Esophagus squamous epithelium (tissue), 5 donors: Measurements from ENCODE around the gene HLA-A. TPM values are rescaled to one million over a fixed set of nuclear protein-coding genes. Genes with fewer than 3 reads are reported as not detected.
"Not testable (repeated sequence)": the region's sequence is repeated elsewhere in the genome, so short reads cannot be mapped to it uniquely, and the experiment has no call there.

Experiments
- DNase-seq: peaks from one replicate; lab custom pipeline; 2025; lab: John Stamatoyannopoulos, UW
- H3K27ac ChIP-seq, 4 donors: fragments of 200-600 bp; sonication (generic); one replicate each; pipeline ENCODE4 v1.5.1; 2016 to 2019; ENCODE audit warnings: mild to moderate bottlenecking in 1 of 4
- H3K27me3 ChIP-seq, 4 donors: fragments of 200-600 bp; sonication (generic); 1 replicate in 3 of 4; 2 replicates in 1 of 4; pipeline versions ENCODE4 v1.5.1 to v1.6.0; 2017 to 2021; ENCODE audit warnings: antibody characterized with exemption in 1 of 4
- H3K36me3 ChIP-seq, 3 donors: fragments of 200-600 bp; sonication (generic); one replicate each; pipeline ENCODE4 v1.5.1; 2016 to 2019
- H3K4me1 ChIP-seq, 3 donors: fragments of 200-600 bp; sonication (generic); one replicate each; pipeline ENCODE4 v1.5.1; 2017 to 2019
- H3K4me3 ChIP-seq, 4 donors: fragments of 200-600 bp; sonication (generic); 1 replicate in 3 of 4; 2 replicates in 1 of 4; pipeline ENCODE4 v1.5.1; 2016 to 2019; ENCODE audit warnings: mild to moderate bottlenecking in 2 of 4, moderate library complexity in 1 of 4
- H3K9me3 ChIP-seq, 3 donors: fragments of 200-600 bp; sonication (generic); one replicate each; pipeline ENCODE4 v1.5.1; 2016 to 2019
- POLR2A ChIP-seq, 4 donors: fragments of 450-650 bp; IDR thresholded peaks; one replicate each; pipeline ENCODE4 v1.6.1; 2017; ENCODE audit warnings: antibody characterized with exemption in 4 of 4, mild to moderate bottlenecking in 4 of 4, moderate library complexity in 3 of 4
- WGBS, 2 donors: methylation state at CpG; one replicate each; pipeline ENCODE4 v1.1.5; 2018; 5-methylcytosine and 5-hydroxymethylcytosine counted together
- intact Hi-C: fragments of 100-400 bp; cut with DNase I; formaldehyde crosslinking; loops from one replicate; pipeline ENCODE4 v1.15.0; 2022
- total RNA-seq, 4 donors: library from RNA; depleted of rRNA; stranded (reverse); fragments of >200 nt; gene quantifications; one replicate each; pipeline ENCODE4 v1.1.0, GENCODE V29; 2016
- TF ChIP-seq, protein P1 (sequence below), 6 experiments: fragments of 450-650 bp in 4 of 6; fragments of 200-600 bp in 2 of 6; sonication (generic) in 2 of 6; IDR thresholded peaks; one replicate each; pipeline ENCODE4 v1.5.1; 2016 to 2019; ENCODE audit warnings: antibody characterized with exemption in 6 of 6, mild to moderate bottlenecking in 4 of 6, moderate library complexity in 4 of 6
- donor health status: DM: yes; HTN: yes; CAD: no.

HLA-A gene
- total RNA-seq, 4 donors from 2014 or later: 182 to 1,095 (median 304) TPM

DNA sequence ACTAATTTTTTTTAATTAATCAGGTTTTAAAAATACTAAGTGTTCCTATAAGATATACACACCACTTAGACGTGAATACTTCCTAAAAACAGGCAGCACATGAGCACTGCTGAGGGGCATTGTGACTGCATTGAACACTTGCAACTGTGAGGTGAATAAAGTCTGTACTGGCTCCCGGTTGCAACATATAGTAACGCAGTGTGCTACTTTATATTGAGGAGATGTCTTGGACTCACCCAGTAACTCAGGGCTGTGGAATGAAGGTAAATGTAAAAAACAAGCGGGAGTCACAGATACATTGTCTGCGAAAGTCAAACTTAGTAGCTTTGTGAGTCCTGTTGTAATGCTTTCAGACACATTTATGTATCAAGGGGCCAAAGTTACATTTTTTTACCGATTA, 17.0 kb upstream of the HLA-A start:
- Histone ChIP-seq H3K27me3 (no peaks in the 10 kb centered on the region), H3K4me3 (no peak overlapping the region), H3K4me1 (no peaks in the 10 kb centered on the region), H3K36me3 (no peaks in the 10 kb centered on the region), H3K9me3 (no peaks in the 10 kb centered on the region), H3K27ac (no peak overlapping the region)
- intact Hi-C loops: no loop called here
- TF ChIP-seq POLR2A (IDR thresholded peaks at IDR 0.05): no peak
- 49 to 65% methylated on average over 6 of the region's 6 CpGs for WGBS, 2 donors
- no peak for DNase-seq

DNA sequence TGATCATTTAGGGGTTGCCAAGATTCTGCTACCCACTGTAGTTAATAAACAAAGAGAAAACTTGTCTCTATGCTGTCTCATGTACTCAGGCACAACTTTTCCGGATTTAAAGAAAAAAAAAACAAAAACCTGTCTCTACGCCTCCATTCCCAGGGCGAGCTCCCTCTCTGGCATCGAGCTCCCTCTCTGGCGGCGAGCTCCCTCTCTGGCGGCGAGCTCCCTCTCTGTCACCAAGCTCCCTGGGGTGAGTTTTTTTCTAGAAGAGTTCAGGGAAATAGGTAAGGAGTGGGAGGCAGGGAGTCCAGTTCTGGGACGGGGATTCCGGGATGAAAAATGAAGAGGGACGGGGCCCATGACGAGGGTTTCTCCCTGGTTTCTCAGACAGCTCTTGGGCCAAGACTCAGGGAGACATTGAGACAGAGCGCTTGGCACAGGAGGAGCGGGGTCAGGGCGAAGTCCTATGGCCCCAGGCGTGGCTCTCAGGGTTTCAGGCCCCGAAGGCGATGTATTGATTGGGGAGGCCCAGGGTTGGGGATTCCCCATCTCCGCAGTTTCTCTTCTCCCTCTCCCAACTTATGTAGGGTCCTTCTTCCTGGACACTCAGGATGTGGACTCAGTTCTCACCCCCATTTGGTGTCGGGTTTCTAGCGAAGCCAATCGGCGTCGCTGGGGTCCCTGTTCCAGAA, 16.5 kb upstream of the HLA-A start:
- peak overlapping the region in 3 of 4 donors; percentile 82 to 98 (median 93) for H3K27ac ChIP-seq
- no peaks in the 10 kb centered on the region for H3K9me3 ChIP-seq
- DNase-seq: no peak
- intact Hi-C loops: no loop called here
- 11 to 62% methylated on average over 4 to 11 of the region's 24 CpGs for WGBS, 2 donors
- H3K27me3 ChIP-seq: no peaks in the 10 kb centered on the region
- TF ChIP-seq, protein P1, sequence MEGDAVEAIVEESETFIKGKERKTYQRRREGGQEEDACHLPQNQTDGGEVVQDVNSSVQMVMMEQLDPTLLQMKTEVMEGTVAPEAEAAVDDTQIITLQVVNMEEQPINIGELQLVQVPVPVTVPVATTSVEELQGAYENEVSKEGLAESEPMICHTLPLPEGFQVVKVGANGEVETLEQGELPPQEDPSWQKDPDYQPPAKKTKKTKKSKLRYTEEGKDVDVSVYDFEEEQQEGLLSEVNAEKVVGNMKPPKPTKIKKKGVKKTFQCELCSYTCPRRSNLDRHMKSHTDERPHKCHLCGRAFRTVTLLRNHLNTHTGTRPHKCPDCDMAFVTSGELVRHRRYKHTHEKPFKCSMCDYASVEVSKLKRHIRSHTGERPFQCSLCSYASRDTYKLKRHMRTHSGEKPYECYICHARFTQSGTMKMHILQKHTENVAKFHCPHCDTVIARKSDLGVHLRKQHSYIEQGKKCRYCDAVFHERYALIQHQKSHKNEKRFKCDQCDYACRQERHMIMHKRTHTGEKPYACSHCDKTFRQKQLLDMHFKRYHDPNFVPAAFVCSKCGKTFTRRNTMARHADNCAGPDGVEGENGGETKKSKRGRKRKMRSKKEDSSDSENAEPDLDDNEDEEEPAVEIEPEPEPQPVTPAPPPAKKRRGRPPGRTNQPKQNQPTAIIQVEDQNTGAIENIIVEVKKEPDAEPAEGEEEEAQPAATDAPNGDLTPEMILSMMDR (IDR thresholded peaks at IDR 0.05): no peak
- TF ChIP-seq POLR2A (IDR thresholded peaks at IDR 0.05): no peak
- H3K4me3 ChIP-seq: peak overlapping the region in 3 of 4 donors; percentile 51 to 84 (median 72)
- no peaks in the 10 kb centered on the region for H3K4me1 ChIP-seq
- no peaks in the 10 kb centered on the region for H3K36me3 ChIP-seq

DNA sequence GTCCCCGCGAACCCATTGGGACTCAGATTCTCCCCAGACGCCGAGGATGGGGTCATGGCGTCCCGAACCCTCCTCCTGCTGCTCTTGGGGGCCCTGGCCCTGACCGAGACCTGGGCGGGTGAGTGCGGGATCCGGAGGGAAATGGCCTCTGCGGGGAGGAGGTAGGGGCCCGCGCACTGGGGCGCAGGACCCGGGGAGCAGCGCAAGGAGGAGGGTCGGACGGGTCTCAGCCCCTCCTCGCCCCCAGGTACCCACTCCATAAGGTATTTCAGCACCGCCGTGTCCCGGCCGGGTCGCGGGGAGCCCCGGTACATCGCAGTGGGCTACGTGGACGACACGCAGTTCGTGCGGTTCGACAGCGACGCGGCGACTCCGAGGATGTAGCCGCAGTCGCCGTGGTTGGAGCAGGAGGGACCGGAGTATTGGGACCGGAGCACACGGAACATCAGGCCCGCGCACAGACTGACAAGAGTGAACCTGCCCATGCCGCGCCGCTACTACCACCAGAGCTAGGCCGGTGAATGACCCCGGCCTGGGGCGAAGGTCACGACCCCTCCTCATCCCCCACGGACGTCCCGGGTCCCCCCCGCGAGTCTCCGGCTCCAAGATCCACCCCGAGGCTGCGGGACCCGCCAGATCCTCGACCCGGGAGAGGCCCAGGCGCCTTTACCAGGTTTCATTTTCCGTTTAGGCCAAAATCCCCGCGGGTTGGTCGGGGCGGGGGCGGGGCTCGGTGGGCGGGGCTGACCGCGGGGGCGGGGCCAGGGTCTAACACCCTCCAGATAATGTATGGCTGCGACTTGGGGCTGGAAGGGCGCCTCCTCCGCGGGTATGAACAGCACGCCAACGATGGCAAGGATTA, 15.7 kb upstream of the HLA-A start:
- peak; percentile 42 for DNase-seq
- Histone ChIP-seq H3K4me3 (peak overlapping the region in 3 of 4 donors; percentile 51 to 84 (median 72)), H3K27ac (peak overlapping the region in 3 of 4 donors; percentile 82 to 98 (median 93)), H3K4me1 (no peaks in the 10 kb centered on the region), H3K27me3 (no peaks in the 10 kb centered on the region), H3K9me3 (no peaks in the 10 kb centered on the region), H3K36me3 (no peaks in the 10 kb centered on the region)
- WGBS, 2 donors: 0% methylated on average over 1 of the region's 82 CpGs; no CpG with 5 or more reads in 1 of the 2 donors
- peak in 1 of 4 donors; percentile 67 for TF ChIP-seq POLR2A (IDR thresholded peaks at IDR 0.05)
- TF ChIP-seq, protein P1 (IDR thresholded peaks at IDR 0.05): no peak
- intact Hi-C loops: no loop called here

DNA sequence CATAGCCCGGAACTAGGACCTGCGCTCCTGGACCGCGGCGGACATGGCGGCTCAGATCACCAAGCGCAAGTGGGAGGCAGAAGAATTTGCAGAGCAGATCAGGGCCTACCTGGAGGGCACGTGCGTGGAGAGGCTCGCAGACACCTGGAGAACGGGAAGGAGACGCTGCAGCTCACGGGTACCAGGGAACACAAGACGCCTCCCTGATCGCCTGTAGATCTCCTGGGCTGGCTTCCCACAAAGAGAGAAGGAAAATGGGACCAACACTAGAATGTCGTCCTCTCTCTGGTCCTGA, 15.1 kb upstream of the HLA-A start:
- peak overlapping the region in 3 of 4 donors; percentile 51 to 84 (median 72) for H3K4me3 ChIP-seq
- H3K36me3 ChIP-seq: no peaks in the 10 kb centered on the region
- no peak for DNase-seq
- intact Hi-C loops: no loop called here
- H3K27me3 ChIP-seq: no peaks in the 10 kb centered on the region
- H3K27ac ChIP-seq: peak overlapping the region in 3 of 4 donors; percentile 82 to 98 (median 93)
- no peak for TF ChIP-seq POLR2A (IDR thresholded peaks at IDR 0.05)
- TF ChIP-seq, protein P1 (IDR thresholded peaks at IDR 0.05): no peak
- no peaks in the 10 kb centered on the region for H3K9me3 ChIP-seq
- H3K4me1 ChIP-seq: no peaks in the 10 kb centered on the region
- 25 to 32% methylated on average over 10 to 14 of the region's 16 CpGs for WGBS, 2 donors

DNA sequence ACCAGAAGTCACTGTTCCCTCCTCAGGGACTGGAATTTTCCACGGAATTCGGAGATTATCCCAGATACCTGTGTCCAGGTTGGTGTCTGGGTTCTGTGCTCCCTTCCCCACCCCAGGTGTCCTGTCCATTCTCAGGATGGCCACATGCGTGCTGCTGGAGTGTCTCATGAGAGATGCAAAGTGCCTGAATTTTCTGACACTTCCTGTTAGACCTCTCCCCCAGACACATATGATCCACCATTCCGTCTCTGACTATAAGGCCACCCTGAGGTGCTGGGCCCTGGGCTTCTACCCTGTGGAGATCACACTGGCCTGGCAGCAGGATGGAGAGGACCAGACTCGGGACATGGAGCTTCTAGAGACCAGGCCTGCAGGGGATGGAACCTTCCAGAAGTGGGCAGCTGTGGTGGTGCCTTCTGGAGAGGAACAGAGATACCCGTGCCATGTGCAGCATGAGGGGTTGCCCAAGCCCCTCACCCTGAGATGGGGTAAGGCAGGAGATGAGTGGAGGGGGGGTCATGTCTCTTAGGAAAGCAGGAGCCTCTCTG, 14.4 kb upstream of the HLA-A start:
- Histone ChIP-seq H3K27ac (no peak overlapping the region), H3K9me3 (no peaks in the 10 kb centered on the region), H3K27me3 (no peaks in the 10 kb centered on the region), H3K4me3 (no peak overlapping the region), H3K4me1 (no peaks in the 10 kb centered on the region), H3K36me3 (no peaks in the 10 kb centered on the region)
- intact Hi-C loops: no loop called here
- 0 to 56% methylated on average over 1 to 5 of the region's 6 CpGs for WGBS, 2 donors
- DNase-seq: no peak
- TF ChIP-seq POLR2A (IDR thresholded peaks at IDR 0.05): no peak
- TF ChIP-seq, protein P1 (IDR thresholded peaks at IDR 0.05): no peak

DNA sequence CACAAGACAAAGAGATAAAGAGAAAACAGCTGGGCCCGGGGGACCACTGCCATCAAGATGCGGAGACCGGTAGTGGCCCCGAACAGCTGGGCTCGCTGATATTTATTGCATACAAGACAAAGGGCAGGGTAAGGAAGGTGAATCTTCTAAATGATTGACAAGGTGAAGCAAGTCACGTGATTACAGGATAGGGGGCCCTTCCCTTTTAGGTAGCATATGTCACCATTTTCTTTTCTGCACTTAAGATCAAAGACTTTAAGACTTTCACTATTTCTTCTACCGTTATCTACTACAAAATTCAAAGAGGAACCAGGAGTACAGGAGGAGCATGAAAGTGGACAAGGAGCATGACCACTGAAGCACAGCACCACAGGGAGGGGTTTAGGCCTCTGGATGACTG, 12.3 kb upstream of the HLA-A start:
- H3K4me1 ChIP-seq, intact Hi-C loops: not testable (repeated sequence)

More for the DNA sequence above, 12.3 kb upstream of the HLA-A start:
- H3K9me3 ChIP-seq, H3K27me3 ChIP-seq, H3K4me3 ChIP-seq, H3K36me3 ChIP-seq, H3K27ac ChIP-seq, DNase-seq: not testable (repeated sequence)
- WGBS, 2 donors: 66 to 84% methylated on average over 7 of the region's 7 CpGs
